B cell (primary cell): Measurements from ENCODE around the gene TIGD1. TPM values are rescaled to one million over a fixed set of nuclear protein-coding genes. Genes with fewer than 3 reads are reported as not detected.

ENCODE experiments used
- ATAC-seq: fragments of 200-7000 bp; cut with Tn5 transposase; one replicate; pipeline ENCODE4 v1.10.0; 2021; ENCODE audit warnings: low read depth, mild to moderate bottlenecking, moderate number of reproducible peaks, moderate library complexity
- CTCF ChIA-PET: fragments of 350-600 bp; sonication (Branson Sonifier 250); formaldehyde crosslinking; loops from one replicate; lab custom pipeline; 2021; ENCODE audit warnings: antibody characterized with exemption, inconsistent platforms; lab: Charles Lee
- POLR2A ChIA-PET: fragments of 350-600 bp; sonication (Branson Sonifier 250); formaldehyde crosslinking; loops from one replicate; lab custom pipeline; 2021; ENCODE audit warnings: antibody characterized with exemption; lab: Charles Lee
- DNase-seq: peaks from one replicate; pipeline ENCODE4 v3.0.0; 2013
- H2AFZ ChIP-seq: 2 replicates; pipeline ENCODE4 v1.6.1; 2012; ENCODE audit warnings: mild to moderate bottlenecking, low read depth, low read length; ENCODE audit not compliant: insufficient read depth, poor library complexity, severe bottlenecking
- H3K27ac ChIP-seq, 2 donors: 1 replicate in 1 of 2; 2 replicates in 1 of 2; pipeline ENCODE4 v1.5.1; 2012 to 2013; ENCODE audit warnings: low read length in 2 of 2, mild to moderate bottlenecking in 2 of 2, moderate library complexity in 1 of 2
- H3K27me3 ChIP-seq, 4 experiments: fragments of 200-600 bp in 1 of 4; sonication (generic) in 1 of 4; replicated peaks in 1 of 4; 1 replicate in 2 of 4; 2 replicates in 2 of 4; pipeline versions ENCODE4 v1.6.1 to v1.7.0; 2013 to 2016; ENCODE audit warnings: low read length in 3 of 4, mild to moderate bottlenecking in 2 of 4, mixed read lengths in 1 of 4, moderate library complexity in 1 of 4; ENCODE audit not compliant: insufficient read depth in 4 of 4, control insufficient read depth in 3 of 4; ENCODE audit errors: control extremely low read depth in 1 of 4
- H3K36me3 ChIP-seq, 2 experiments: replicated peaks in 1 of 2; 1 replicate in 1 of 2; 2 replicates in 1 of 2; pipeline versions ENCODE4 v1.6.1 to v1.7.1; 2013; ENCODE audit warnings: low read length in 1 of 2; ENCODE audit not compliant: insufficient read depth in 2 of 2, control insufficient read depth in 1 of 2; ENCODE audit errors: control extremely low read depth in 1 of 2, extremely low read depth in 1 of 2
- H3K4me1 ChIP-seq, 2 donors: fragments of 200-600 bp in 1 of 2; sonication (generic) in 1 of 2; 1 replicate in 1 of 2; 2 replicates in 1 of 2; pipeline versions ENCODE4 v1.5.1 to v1.6.1; 2013 to 2017; ENCODE audit warnings: low read length in 2 of 2; ENCODE audit not compliant: control insufficient read depth in 2 of 2, insufficient read depth in 2 of 2
- H3K4me2 ChIP-seq: replicated peaks from 2 replicates; pipeline ENCODE3; 2012; ENCODE audit warnings: mild to moderate bottlenecking, low read depth, low read length; ENCODE audit not compliant: poor library complexity, severe bottlenecking
- H3K4me3 ChIP-seq, 5 experiments: fragments of 200-600 bp in 1 of 5; sonication (generic) in 1 of 5; 1 replicate in 3 of 5; 2 replicates in 2 of 5; pipeline versions ENCODE4 v1.5.1 to v1.7.0; 2011 to 2016; ENCODE audit warnings: low read length in 4 of 5, mild to moderate bottlenecking in 4 of 5, low read depth in 2 of 5, control low read depth in 1 of 5, moderate library complexity in 1 of 5; ENCODE audit not compliant: insufficient read depth in 1 of 5; ENCODE audit errors: control extremely low read depth in 1 of 5, extremely low read depth in 1 of 5
- H3K79me2 ChIP-seq: fragments of 200-600 bp; sonication (generic); one replicate; pipeline ENCODE4 v1.6.0; 2016; ENCODE audit warnings: low read length; ENCODE audit not compliant: control insufficient read depth, insufficient read depth
- H3K9ac ChIP-seq: fragments of 200-600 bp; sonication (generic); 2 replicates; pipeline ENCODE4 v1.6.1; 2017; ENCODE audit warnings: mild to moderate bottlenecking, low read length, moderate library complexity
- H3K9me3 ChIP-seq, 3 donors: one replicate each; pipeline versions ENCODE4 v1.6.1 to v1.7.1; 2013; ENCODE audit warnings: low read length in 2 of 3; ENCODE audit not compliant: control insufficient read depth in 2 of 3, insufficient read depth in 1 of 3; ENCODE audit errors: control extremely low read depth in 1 of 3
- H4K20me1 ChIP-seq: 2 replicates; pipeline ENCODE4 v1.6.0; 2012; ENCODE audit warnings: mild to moderate bottlenecking, low read length; ENCODE audit not compliant: insufficient read depth, control insufficient read depth, poor library complexity, severe bottlenecking
- H3K27ac Mint-ChIP-seq: one replicate; pipeline ENCODE4 v1.8.0; 2021; ENCODE audit warnings: mixed read lengths
- H3K27me3 Mint-ChIP-seq: one replicate; pipeline ENCODE4 v1.8.0; 2021; ENCODE audit warnings: mixed read lengths
- H3K4me1 Mint-ChIP-seq: one replicate; pipeline ENCODE4 v1.8.0; 2021; ENCODE audit warnings: mixed read lengths
- H3K4me3 Mint-ChIP-seq: one replicate; pipeline ENCODE4 v1.8.0; 2021; ENCODE audit warnings: mixed read lengths
- H3K9me3 Mint-ChIP-seq: one replicate; pipeline ENCODE4 v1.8.0; 2022; ENCODE audit warnings: mixed read lengths; ENCODE audit not compliant: insufficient read depth
- EZH2 ChIP-seq: IDR thresholded peaks from 2 replicates; pipeline ENCODE4 v1.6.1; 2012; ENCODE audit warnings: borderline replicate concordance, low read depth, mild to moderate bottlenecking, moderate library complexity, low read length; ENCODE audit not compliant: insufficient read depth, poor library complexity, severe bottlenecking
- WGBS: methylation state at CpG from one replicate; pipeline ENCODE4 v1.1.5; 2013; ENCODE audit warnings: missing lambda C conversion rate; ENCODE audit not compliant: insufficient coverage; 5-methylcytosine and 5-hydroxymethylcytosine counted together
- intact Hi-C: fragments of 100-400 bp; cut with micrococcal nuclease; formaldehyde crosslinking; loops from one replicate; pipeline ENCODE4 v1.10.0; 2022
- polyA plus RNA-seq: library from polyadenylated mRNA; depleted of rRNA; stranded (reverse); fragments of >200 nt; gene quantifications from 2 replicates; pipeline ENCODE4 v1.2.3, GENCODE V29; 2012
- total RNA-seq, 2 donors: library from RNA; stranded (reverse); fragments of 120-200 nt in 1 of 2; gene quantifications; 1 replicate in 1 of 2; 2 replicates in 1 of 2; pipeline versions ENCODE4 v1.2.3 to v1.2.4, GENCODE V29; 2013 to 2022
- TF ChIP-seq, protein P1 (sequence below): fragments of 200-600 bp; IDR thresholded peaks from one replicate; pipeline ENCODE4 v1.8.0; 2022; ENCODE audit warnings: antibody characterized with exemption, mild to moderate bottlenecking

TIGD1 gene
- total and polyA plus RNA-seq, 2 donors (not counting 1 experiment from before 2014, with no cell fraction given) = 7.6 to 13.6 TPM

DNA sequence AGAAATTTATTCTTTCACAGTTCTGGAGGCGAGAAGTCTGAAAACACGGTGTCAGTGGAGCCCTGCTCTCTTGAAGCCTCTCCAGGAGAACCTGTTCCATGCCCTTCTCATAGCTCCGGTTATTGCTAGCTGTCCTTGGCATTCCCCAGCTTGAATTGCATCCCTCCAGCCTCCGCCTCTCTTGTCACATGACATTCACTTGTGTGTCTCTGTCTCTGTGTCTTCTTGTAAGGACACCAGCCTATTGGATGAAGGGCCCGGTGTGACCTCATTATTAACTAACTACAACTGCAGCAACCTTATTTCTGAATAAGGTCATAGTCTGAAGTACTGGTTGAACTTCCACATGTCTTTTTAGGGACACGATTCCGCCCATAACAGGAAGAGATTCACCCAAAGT is 34.7 kb downstream of the TIGD1 start:
- Mint-ChIP-seq H3K4me3 (no peak overlapping the region), H3K27me3 (peaks cover 18% of the 10 kb centered on the region), H3K27ac (no peak overlapping the region), H3K4me1 (no peaks in the 10 kb centered on the region), H3K9me3 (no peaks in the 10 kb centered on the region)
- ChIA-PET POLR2A (no interaction called here), CTCF (no interaction called here)
- no peak for ATAC-seq
- Histone ChIP-seq H3K9ac (no peak overlapping the region), H3K4me3 (no peak overlapping the region), H3K79me2 (no peaks in the 10 kb centered on the region), H3K27ac (no peak overlapping the region), H3K27me3 (peaks cover 0 to 3% (median 0%) of the 10 kb centered on the region in 4 experiments), H3K9me3 (no peaks in the 10 kb centered on the region), H3K36me3 (no peaks in the 10 kb centered on the region), H3K4me1 (no peaks in the 10 kb centered on the region), H2AFZ (no peak overlapping the region), H3K4me2 (no peak overlapping the region), H4K20me1 (no peaks in the 10 kb centered on the region)
- DNase-seq = no peak
- intact Hi-C loops = no loop called here
- TF ChIP-seq, protein P1, sequence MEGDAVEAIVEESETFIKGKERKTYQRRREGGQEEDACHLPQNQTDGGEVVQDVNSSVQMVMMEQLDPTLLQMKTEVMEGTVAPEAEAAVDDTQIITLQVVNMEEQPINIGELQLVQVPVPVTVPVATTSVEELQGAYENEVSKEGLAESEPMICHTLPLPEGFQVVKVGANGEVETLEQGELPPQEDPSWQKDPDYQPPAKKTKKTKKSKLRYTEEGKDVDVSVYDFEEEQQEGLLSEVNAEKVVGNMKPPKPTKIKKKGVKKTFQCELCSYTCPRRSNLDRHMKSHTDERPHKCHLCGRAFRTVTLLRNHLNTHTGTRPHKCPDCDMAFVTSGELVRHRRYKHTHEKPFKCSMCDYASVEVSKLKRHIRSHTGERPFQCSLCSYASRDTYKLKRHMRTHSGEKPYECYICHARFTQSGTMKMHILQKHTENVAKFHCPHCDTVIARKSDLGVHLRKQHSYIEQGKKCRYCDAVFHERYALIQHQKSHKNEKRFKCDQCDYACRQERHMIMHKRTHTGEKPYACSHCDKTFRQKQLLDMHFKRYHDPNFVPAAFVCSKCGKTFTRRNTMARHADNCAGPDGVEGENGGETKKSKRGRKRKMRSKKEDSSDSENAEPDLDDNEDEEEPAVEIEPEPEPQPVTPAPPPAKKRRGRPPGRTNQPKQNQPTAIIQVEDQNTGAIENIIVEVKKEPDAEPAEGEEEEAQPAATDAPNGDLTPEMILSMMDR = no peak
- TF ChIP-seq EZH2 = no peak
- WGBS = 77% methylated on average over 6 of the region's 7 CpGs

DNA sequence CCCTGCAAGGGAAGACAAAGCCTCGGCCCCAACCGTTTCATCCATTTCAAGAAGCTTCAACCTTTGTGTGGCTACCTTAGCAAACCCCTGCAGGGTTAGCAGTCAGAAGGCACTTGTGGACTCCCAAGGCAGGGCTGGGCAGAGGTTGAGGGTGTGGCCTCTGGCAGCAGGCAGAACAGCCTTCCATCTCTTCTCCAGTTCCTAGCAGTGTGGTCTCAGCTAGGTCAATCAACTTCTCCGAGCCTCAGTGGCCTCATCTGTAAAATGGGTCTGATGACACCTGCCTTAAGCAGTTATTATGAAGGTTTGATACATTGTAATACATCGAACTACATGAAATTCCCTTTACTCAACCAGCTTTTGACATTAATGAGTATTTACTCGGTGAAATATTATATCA is 37.0 kb downstream of the TIGD1 start:
- no peaks in the 10 kb centered on the region for H4K20me1 ChIP-seq
- H3K9me3 ChIP-seq = no peaks in the 10 kb centered on the region
- no peak overlapping the region for H2AFZ ChIP-seq
- TF ChIP-seq, protein P1 = no peak
- no peak for TF ChIP-seq EZH2
- H3K4me2 ChIP-seq = no peak overlapping the region
- H3K27ac Mint-ChIP-seq = no peak overlapping the region
- no peak overlapping the region for H3K4me3 Mint-ChIP-seq
- POLR2A ChIA-PET = no interaction called here
- H3K36me3 ChIP-seq = no peaks in the 10 kb centered on the region
- H3K27me3 Mint-ChIP-seq = peaks cover 17% of the 10 kb centered on the region
- H3K4me1 ChIP-seq = no peaks in the 10 kb centered on the region
- no peaks in the 10 kb centered on the region for H3K27me3 ChIP-seq
- CTCF ChIA-PET = interaction anchor here (1.1 kb wide), 1 partner anchor 8 kb away, joined by 3 read pairs; no protein-coding TSS in a partner anchor
- no peaks in the 10 kb centered on the region for H3K4me1 Mint-ChIP-seq
- H3K4me3 ChIP-seq = no peak overlapping the region
- DNase-seq = no peak
- H3K9me3 Mint-ChIP-seq = no peaks in the 10 kb centered on the region
- H3K79me2 ChIP-seq = no peaks in the 10 kb centered on the region
- no peak overlapping the region for H3K27ac ChIP-seq
- intact Hi-C loops = no loop called here
- H3K9ac ChIP-seq = no peak overlapping the region
- ATAC-seq = no peak
- WGBS = 90% methylated on average over 2 of the region's 5 CpGs
